HepG2 (cell line): ENCODE results near the gene GSTK1. TPM values are rescaled to one million over a fixed set of nuclear protein-coding genes. Genes with fewer than 3 reads are reported as not detected.
A peak's percentile ranks its signal among the peaks of the same experiment; 100 is the strongest.

Experiments
- ARHGAP35 ChIP-seq: sonication (generic); formaldehyde crosslinking; IDR thresholded peaks from 2 replicates; pipeline ENCODE4 v1.9.0; 2022; ENCODE audit warnings: mild to moderate bottlenecking, inconsistent platforms, moderate library complexity, missing genetic modification reagents, borderline replicate concordance
- ETV5 ChIP-seq: IDR thresholded peaks from 2 replicates; pipeline ENCODE4 v1.6.1; 2018; ENCODE audit warnings: missing biosample characterization, missing genetic modification reagents, inconsistent platforms, borderline replicate concordance
- GABPA ChIP-seq, 2 experiments: IDR thresholded peaks; 2 replicates each; pipeline ENCODE4 v1.6.1; 2011 to 2016; ENCODE audit warnings: low read depth in 2 of 2, low read length in 1 of 2, missing biosample characterization in 1 of 2, missing genetic modification characterization in 1 of 2
- HOXA5 ChIP-seq: sonication (generic); formaldehyde crosslinking; IDR thresholded peaks from 2 replicates; pipeline ENCODE4 v1.4.0; 2020; ENCODE audit warnings: missing genetic modification reagents
- LCORL ChIP-seq, 2 experiments: fragments of 450-650 bp in 1 of 2; sonication (generic) in 1 of 2; formaldehyde crosslinking in 1 of 2; IDR thresholded peaks; 2 replicates each; pipeline versions ENCODE4 v1.5.0 to v1.6.1; 2017 to 2020; ENCODE audit warnings: antibody characterized with exemption in 1 of 2, missing genetic modification reagents in 1 of 2
- NFATC3 ChIP-seq: sonication (generic); formaldehyde crosslinking; IDR thresholded peaks from 2 replicates; pipeline ENCODE4 v1.5.1; 2020; ENCODE audit warnings: mild to moderate bottlenecking, missing genetic modification reagents
- SOX5 ChIP-seq: IDR thresholded peaks from 2 replicates; pipeline ENCODE4 v1.6.1; 2016; ENCODE audit warnings: borderline replicate concordance
- SP140L ChIP-seq: sonication (generic); formaldehyde crosslinking; IDR thresholded peaks from 2 replicates; pipeline ENCODE4 v1.4.0; 2020; ENCODE audit warnings: missing genetic modification reagents, borderline replicate concordance
- ZNF138 ChIP-seq: sonication (generic); formaldehyde crosslinking; IDR thresholded peaks from 2 replicates; pipeline ENCODE4 v1.5.0; 2020; ENCODE audit warnings: mild to moderate bottlenecking, low read depth, missing genetic modification reagents
- ZNF24 ChIP-seq: fragments of 450-650 bp; IDR thresholded peaks from 2 replicates; pipeline ENCODE4 v1.6.1; 2017; ENCODE audit warnings: antibody characterized with exemption, mild to moderate bottlenecking
- ZNF256 ChIP-seq: sonication (generic); formaldehyde crosslinking; conservative IDR thresholded peaks from 2 replicates; pipeline ENCODE4 v1.4.0; 2020; ENCODE audit warnings: missing genetic modification reagents
- ZNF296 ChIP-seq: sonication (generic); formaldehyde crosslinking; conservative IDR thresholded peaks from 2 replicates; pipeline ENCODE4 v1.5.0; 2020; ENCODE audit warnings: mild to moderate bottlenecking, missing genetic modification reagents
- ZNF430 ChIP-seq: sonication (generic); formaldehyde crosslinking; IDR thresholded peaks from 2 replicates; pipeline ENCODE4 v1.9.0; 2021; ENCODE audit warnings: mild to moderate bottlenecking, missing genetic modification reagents
- ZNF547 ChIP-seq: sonication (generic); formaldehyde crosslinking; IDR thresholded peaks from 2 replicates; pipeline ENCODE4 v1.5.1; 2020; ENCODE audit warnings: mild to moderate bottlenecking, missing genetic modification reagents
- ZNF577 ChIP-seq: sonication (generic); formaldehyde crosslinking; IDR thresholded peaks from 2 replicates; pipeline ENCODE4 v1.4.0; 2020; ENCODE audit warnings: mild to moderate bottlenecking, low read depth, missing genetic modification reagents, borderline replicate concordance
- ZSCAN12 ChIP-seq: sonication (generic); formaldehyde crosslinking; IDR thresholded peaks from 2 replicates; pipeline ENCODE4 v1.9.0; 2021; ENCODE audit warnings: mild to moderate bottlenecking, missing genetic modification reagents
- polyA plus RNA-seq, 8 experiments: library from polyadenylated mRNA; depleted of rRNA in 3 of 8; stranded (reverse) in 7 of 8; unstranded in 1 of 8; fragments of >200 nt; fragmentation: Illumina TruSeq in 4 of 8; extraction: Trizol in 4 of 8; gene quantifications; 2 replicates each; pipeline versions ENCODE4 v1.2.1 to v1.2.3, GENCODE V29; 2011 to 2016; ENCODE audit warnings: low read depth in 4 of 8, missing spikeins in 1 of 8, mixed read lengths in 1 of 8; ENCODE audit not compliant: insufficient read depth in 1 of 8
- total RNA-seq, 5 experiments: library from RNA; depleted of rRNA; stranded (reverse); fragments of >200 nt; fragmentation: Illumina TruSeq; extraction: Trizol; gene quantifications; 2 replicates each; pipeline ENCODE4 v1.2.3, GENCODE V29; 2016; ENCODE audit warnings: low read depth in 1 of 5
- TF ChIP-seq, protein P1 (sequence below): IDR thresholded peaks from 2 replicates; pipeline ENCODE4 v1.6.1; 2016; ENCODE audit warnings: low read depth, missing genetic modification reagents, missing compliant biosample characterization
- TF ChIP-seq, protein P2 (sequence below): sonication (generic); formaldehyde crosslinking; conservative IDR thresholded peaks from 2 replicates; pipeline ENCODE4 v1.8.0; 2022; ENCODE audit warnings: missing genetic modification reagents
- TF ChIP-seq, protein P3 (sequence below): sonication (generic); formaldehyde crosslinking; IDR thresholded peaks from 2 replicates; pipeline ENCODE4 v1.4.0; 2020; ENCODE audit warnings: missing genetic modification reagents, borderline replicate concordance
- TF ChIP-seq, protein P4 (sequence below): sonication (generic); formaldehyde crosslinking; IDR thresholded peaks from 2 replicates; pipeline ENCODE4 v1.5.1; 2020; ENCODE audit warnings: mild to moderate bottlenecking, missing genetic modification reagents, moderate library complexity

Gene GSTK1
- total and polyA plus RNA-seq, 2 of the 13 experiments (the other 11 are each of a cell fraction or from before 2014, with no cell fraction given), result 64.6 to 92.1 TPM

DNA sequence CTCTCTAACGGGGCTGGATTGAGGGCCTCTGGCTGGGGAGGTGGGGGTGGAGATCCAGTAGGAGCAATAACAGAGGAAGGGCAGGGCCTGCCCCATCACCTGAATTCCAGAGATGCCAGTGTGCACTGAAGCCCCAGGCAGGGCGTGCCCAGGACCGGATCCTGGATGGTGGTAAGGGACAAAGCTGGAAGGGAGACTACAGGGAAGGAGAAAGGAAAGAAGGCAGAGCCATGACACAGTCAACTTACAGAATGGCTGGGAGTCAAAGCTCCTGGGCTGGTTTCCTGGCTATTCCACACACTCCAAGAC, 22.2 kb downstream of the GSTK1 start (continued):
- no peak for TF ChIP-seq ZNF577 (CRISPR knock-in tag)
- no peak for TF ChIP-seq ZNF430 (CRISPR knock-in tag)
- 0 out of 2 replicates have a peak, but pooled peaks have one; percentile 13 for TF ChIP-seq SOX5 (CRISPR knock-in tag)
- TF ChIP-seq ZNF547 (CRISPR knock-in tag), result no peak
- no peak for TF ChIP-seq LCORL (IDR thresholded peaks at IDR 0.05)
- no peak for TF ChIP-seq LCORL (CRISPR knock-in tag; IDR thresholded peaks at IDR 0.05)
- TF ChIP-seq ZNF138 (CRISPR knock-in tag), result no peak
- TF ChIP-seq GABPA (IDR thresholded peaks at IDR 0.05; ENCODE audit: low read depth, low read length), result no peak
- TF ChIP-seq GABPA (CRISPR knock-in tag; IDR thresholded peaks at IDR 0.05; ENCODE audit: low read depth), result 0 out of 2 replicates have a peak, but pooled peaks have one; percentile 5
- TF ChIP-seq ARHGAP35 (CRISPR knock-in tag), result no peak
- no peak for TF ChIP-seq HOXA5 (CRISPR knock-in tag)
- TF ChIP-seq ETV5, result no peak
- TF ChIP-seq, protein P1, sequence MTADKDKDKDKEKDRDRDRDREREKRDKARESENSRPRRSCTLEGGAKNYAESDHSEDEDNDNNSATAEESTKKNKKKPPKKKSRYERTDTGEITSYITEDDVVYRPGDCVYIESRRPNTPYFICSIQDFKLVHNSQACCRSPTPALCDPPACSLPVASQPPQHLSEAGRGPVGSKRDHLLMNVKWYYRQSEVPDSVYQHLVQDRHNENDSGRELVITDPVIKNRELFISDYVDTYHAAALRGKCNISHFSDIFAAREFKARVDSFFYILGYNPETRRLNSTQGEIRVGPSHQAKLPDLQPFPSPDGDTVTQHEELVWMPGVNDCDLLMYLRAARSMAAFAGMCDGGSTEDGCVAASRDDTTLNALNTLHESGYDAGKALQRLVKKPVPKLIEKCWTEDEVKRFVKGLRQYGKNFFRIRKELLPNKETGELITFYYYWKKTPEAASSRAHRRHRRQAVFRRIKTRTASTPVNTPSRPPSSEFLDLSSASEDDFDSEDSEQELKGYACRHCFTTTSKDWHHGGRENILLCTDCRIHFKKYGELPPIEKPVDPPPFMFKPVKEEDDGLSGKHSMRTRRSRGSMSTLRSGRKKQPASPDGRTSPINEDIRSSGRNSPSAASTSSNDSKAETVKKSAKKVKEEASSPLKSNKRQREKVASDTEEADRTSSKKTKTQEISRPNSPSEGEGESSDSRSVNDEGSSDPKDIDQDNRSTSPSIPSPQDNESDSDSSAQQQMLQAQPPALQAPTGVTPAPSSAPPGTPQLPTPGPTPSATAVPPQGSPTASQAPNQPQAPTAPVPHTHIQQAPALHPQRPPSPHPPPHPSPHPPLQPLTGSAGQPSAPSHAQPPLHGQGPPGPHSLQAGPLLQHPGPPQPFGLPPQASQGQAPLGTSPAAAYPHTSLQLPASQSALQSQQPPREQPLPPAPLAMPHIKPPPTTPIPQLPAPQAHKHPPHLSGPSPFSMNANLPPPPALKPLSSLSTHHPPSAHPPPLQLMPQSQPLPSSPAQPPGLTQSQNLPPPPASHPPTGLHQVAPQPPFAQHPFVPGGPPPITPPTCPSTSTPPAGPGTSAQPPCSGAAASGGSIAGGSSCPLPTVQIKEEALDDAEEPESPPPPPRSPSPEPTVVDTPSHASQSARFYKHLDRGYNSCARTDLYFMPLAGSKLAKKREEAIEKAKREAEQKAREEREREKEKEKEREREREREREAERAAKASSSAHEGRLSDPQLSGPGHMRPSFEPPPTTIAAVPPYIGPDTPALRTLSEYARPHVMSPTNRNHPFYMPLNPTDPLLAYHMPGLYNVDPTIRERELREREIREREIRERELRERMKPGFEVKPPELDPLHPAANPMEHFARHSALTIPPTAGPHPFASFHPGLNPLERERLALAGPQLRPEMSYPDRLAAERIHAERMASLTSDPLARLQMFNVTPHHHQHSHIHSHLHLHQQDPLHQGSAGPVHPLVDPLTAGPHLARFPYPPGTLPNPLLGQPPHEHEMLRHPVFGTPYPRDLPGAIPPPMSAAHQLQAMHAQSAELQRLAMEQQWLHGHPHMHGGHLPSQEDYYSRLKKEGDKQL (CRISPR knock-in tag), result peak; percentile 12; the same call in 1 of the 2 replicates
- TF ChIP-seq NFATC3 (CRISPR knock-in tag), result no peak
- TF ChIP-seq ZNF256 (CRISPR knock-in tag), result no peak
- TF ChIP-seq, protein P2, sequence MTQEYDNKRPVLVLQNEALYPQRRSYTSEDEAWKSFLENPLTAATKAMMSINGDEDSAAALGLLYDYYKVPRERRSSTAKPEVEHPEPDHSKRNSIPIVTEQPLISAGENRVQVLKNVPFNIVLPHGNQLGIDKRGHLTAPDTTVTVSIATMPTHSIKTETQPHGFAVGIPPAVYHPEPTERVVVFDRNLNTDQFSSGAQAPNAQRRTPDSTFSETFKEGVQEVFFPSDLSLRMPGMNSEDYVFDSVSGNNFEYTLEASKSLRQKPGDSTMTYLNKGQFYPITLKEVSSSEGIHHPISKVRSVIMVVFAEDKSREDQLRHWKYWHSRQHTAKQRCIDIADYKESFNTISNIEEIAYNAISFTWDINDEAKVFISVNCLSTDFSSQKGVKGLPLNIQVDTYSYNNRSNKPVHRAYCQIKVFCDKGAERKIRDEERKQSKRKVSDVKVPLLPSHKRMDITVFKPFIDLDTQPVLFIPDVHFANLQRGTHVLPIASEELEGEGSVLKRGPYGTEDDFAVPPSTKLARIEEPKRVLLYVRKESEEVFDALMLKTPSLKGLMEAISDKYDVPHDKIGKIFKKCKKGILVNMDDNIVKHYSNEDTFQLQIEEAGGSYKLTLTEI, result no peak
- no peak for TF ChIP-seq ZNF296 (CRISPR knock-in tag)
- TF ChIP-seq, protein P3, sequence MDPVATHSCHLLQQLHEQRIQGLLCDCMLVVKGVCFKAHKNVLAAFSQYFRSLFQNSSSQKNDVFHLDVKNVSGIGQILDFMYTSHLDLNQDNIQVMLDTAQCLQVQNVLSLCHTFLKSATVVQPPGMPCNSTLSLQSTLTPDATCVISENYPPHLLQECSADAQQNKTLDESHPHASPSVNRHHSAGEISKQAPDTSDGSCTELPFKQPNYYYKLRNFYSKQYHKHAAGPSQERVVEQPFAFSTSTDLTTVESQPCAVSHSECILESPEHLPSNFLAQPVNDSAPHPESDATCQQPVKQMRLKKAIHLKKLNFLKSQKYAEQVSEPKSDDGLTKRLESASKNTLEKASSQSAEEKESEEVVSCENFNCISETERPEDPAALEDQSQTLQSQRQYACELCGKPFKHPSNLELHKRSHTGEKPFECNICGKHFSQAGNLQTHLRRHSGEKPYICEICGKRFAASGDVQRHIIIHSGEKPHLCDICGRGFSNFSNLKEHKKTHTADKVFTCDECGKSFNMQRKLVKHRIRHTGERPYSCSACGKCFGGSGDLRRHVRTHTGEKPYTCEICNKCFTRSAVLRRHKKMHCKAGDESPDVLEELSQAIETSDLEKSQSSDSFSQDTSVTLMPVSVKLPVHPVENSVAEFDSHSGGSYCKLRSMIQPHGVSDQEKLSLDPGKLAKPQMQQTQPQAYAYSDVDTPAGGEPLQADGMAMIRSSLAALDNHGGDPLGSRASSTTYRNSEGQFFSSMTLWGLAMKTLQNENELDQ, result no peak
- no peak for TF ChIP-seq SP140L (CRISPR knock-in tag)
- TF ChIP-seq ZNF24, result no peak
- TF ChIP-seq, protein P4, sequence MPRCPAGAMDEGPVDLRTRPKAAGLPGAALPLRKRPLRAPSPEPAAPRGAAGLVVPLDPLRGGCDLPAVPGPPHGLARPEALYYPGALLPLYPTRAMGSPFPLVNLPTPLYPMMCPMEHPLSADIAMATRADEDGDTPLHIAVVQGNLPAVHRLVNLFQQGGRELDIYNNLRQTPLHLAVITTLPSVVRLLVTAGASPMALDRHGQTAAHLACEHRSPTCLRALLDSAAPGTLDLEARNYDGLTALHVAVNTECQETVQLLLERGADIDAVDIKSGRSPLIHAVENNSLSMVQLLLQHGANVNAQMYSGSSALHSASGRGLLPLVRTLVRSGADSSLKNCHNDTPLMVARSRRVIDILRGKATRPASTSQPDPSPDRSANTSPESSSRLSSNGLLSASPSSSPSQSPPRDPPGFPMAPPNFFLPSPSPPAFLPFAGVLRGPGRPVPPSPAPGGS (CRISPR knock-in tag), result no peak
- no peak for TF ChIP-seq ZSCAN12 (CRISPR knock-in tag)
